ENCODE results near the gene MGAT4B. TPM values are rescaled to one million over a fixed set of nuclear protein-coding genes. Genes with fewer than 3 reads are reported as not detected.

MGAT4B gene
- total RNA-seq, 1 experiment from 2014 or later, result 59.5 TPM

GRCh38 chr5:179828756-179829421 is 22.2 kb upstream of the MGAT4B start:
- ChIA-PET POLR2A (ENCODE audit: low non-redundant PET) (no interaction called here), CTCF (no interaction called here)
- H3K36me3 ChIP-seq (ENCODE audit: insufficient read depth, low read length, poor library complexity, severe bottlenecking), result peaks cover 65% of the 10 kb centered on the region
- TF ChIP-seq CTCF (conservative IDR thresholded peaks at IDR 0.05; ENCODE audit: low read depth, low read length), result no peak
- no peak for TF ChIP-seq EZH2 (IDR thresholded peaks at IDR 0.05; ENCODE audit: borderline replicate concordance, low read depth, low read length, poor library complexity, severe bottlenecking)
- no TSS peak for BruUV-seq (replicated peaks)
- no peaks in the 10 kb centered on the region for H3K9me3 ChIP-seq (ENCODE audit: low read depth, low read length, poor library complexity, severe bottlenecking)
- no peaks in the 10 kb centered on the region for H3K27me3 ChIP-seq (replicated peaks; ENCODE audit: insufficient read depth, low read depth, low read length, poor library complexity)
- no peak for DNase-seq (ENCODE audit: low spot score)
- intact Hi-C loops (cut with micrococcal nuclease; ENCODE audit: unreplicated experiment), result no loop called here
- H3K4me3 ChIP-seq (ENCODE audit: low read depth, low read length, poor library complexity, severe bottlenecking), result no peak overlapping the region
- no peak overlapping the region for H3K27ac ChIP-seq (ENCODE audit: low read depth, low read length, poor library complexity, severe bottlenecking)
- H3K4me1 ChIP-seq (ENCODE audit: insufficient read depth, low read length, poor library complexity, severe bottlenecking), result no peaks in the 10 kb centered on the region

GRCh38 chr5:179827680-179828079 is 21.0 kb upstream of the MGAT4B start:
- intact Hi-C loops (cut with micrococcal nuclease; ENCODE audit: unreplicated experiment), result no loop called here
- H3K4me3 ChIP-seq (ENCODE audit: low read depth, low read length, poor library complexity, severe bottlenecking), result no peak overlapping the region
- H3K36me3 ChIP-seq (ENCODE audit: insufficient read depth, low read length, poor library complexity, severe bottlenecking), result peaks cover 62% of the 10 kb centered on the region
- no TSS peak for BruUV-seq (replicated peaks)
- ChIA-PET CTCF (no interaction called here), POLR2A (ENCODE audit: low non-redundant PET) (no interaction called here)
- DNase-seq (ENCODE audit: low spot score), result peak; percentile 33
- no peak overlapping the region for H3K27ac ChIP-seq (ENCODE audit: low read depth, low read length, poor library complexity, severe bottlenecking)
- no peaks in the 10 kb centered on the region for H3K4me1 ChIP-seq (ENCODE audit: insufficient read depth, low read length, poor library complexity, severe bottlenecking)
- TF ChIP-seq CTCF (conservative IDR thresholded peaks at IDR 0.05; ENCODE audit: low read depth, low read length), result no peak
- TF ChIP-seq EZH2 (IDR thresholded peaks at IDR 0.05; ENCODE audit: borderline replicate concordance, low read depth, low read length, poor library complexity, severe bottlenecking), result no peak
- H3K27me3 ChIP-seq (replicated peaks; ENCODE audit: insufficient read depth, low read depth, low read length, poor library complexity), result no peaks in the 10 kb centered on the region
- H3K9me3 ChIP-seq (ENCODE audit: low read depth, low read length, poor library complexity, severe bottlenecking), result no peaks in the 10 kb centered on the region

- no peak for DNase-seq (ENCODE audit: low spot score)
- no peaks in the 10 kb centered on the region for H3K9me3 ChIP-seq (ENCODE audit: low read depth, low read length, poor library complexity, severe bottlenecking)
- ChIA-PET CTCF (no interaction called here), POLR2A (ENCODE audit: low non-redundant PET) (no interaction called here)
- H3K27ac ChIP-seq (ENCODE audit: low read depth, low read length, poor library complexity, severe bottlenecking), result no peak overlapping the region
- intact Hi-C loops (cut with micrococcal nuclease; ENCODE audit: unreplicated experiment), result no loop called here
- no peak for TF ChIP-seq EZH2 (IDR thresholded peaks at IDR 0.05; ENCODE audit: borderline replicate concordance, low read depth, low read length, poor library complexity, severe bottlenecking)
- no peak for TF ChIP-seq CTCF (conservative IDR thresholded peaks at IDR 0.05; ENCODE audit: low read depth, low read length)
- H3K4me1 ChIP-seq (ENCODE audit: insufficient read depth, low read length, poor library complexity, severe bottlenecking), result peaks cover 7% of the 10 kb centered on the region
- peaks cover 54% of the 10 kb centered on the region for H3K36me3 ChIP-seq (ENCODE audit: insufficient read depth, low read length, poor library complexity, severe bottlenecking)
- no peak overlapping the region for H3K4me3 ChIP-seq (ENCODE audit: low read depth, low read length, poor library complexity, severe bottlenecking)
- no TSS peak for BruUV-seq (replicated peaks)
- H3K27me3 ChIP-seq (replicated peaks; ENCODE audit: insufficient read depth, low read depth, low read length, poor library complexity), result no peaks in the 10 kb centered on the region
Measured at GRCh38 chr5:179825655-179826182, 19.1 kb upstream of the MGAT4B start.
